ENCODE measurements around the gene TOPAZ1. TPM values are rescaled to one million over a fixed set of nuclear protein-coding genes. Genes with fewer than 3 reads are reported as not detected.

TOPAZ1 gene
- total and polyA plus RNA-seq, 2 of the 8 experiments (the other 6 are each of a cell fraction or from before 2014, with no cell fraction given), result not detected

DNA sequence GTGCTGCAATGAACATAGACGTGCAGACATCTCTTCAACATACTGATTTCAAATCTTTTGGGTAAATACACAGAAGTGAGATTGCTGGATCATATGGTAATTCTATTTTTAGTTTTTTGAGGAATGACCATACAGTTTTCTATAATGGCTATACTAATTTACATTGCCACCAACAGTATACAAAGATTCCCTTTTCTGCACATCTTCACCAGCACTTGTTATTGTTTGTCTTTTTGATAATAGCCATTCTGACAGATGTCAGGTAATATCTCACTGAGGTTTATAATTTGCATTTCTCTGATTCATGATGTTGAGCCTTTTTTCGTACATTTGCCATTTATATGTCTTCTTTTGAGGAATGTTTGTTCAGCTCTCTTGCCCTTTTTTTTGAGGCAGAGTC, 30.5 kb downstream of the TOPAZ1 start:
- no peaks in the 10 kb centered on the region for H3K23me2 ChIP-seq (ENCODE audit: low read depth, low read length)
- no peaks in the 10 kb centered on the region for H3K9me3 ChIP-seq (ENCODE audit: insufficient read depth in 2 of 2, low read depth in 1 of 2, low read length in 1 of 2)
- no peak overlapping the region for H3K56ac ChIP-seq (replicated peaks; ENCODE audit: insufficient read length, low read depth, low read length)
- DNase-seq (ENCODE audit: low read depth in 1 of 2, low spot score in 2 of 2) (no peak), FAIRE-seq (no peak)
- H3K23ac ChIP-seq (ENCODE audit: insufficient read length), result no peak overlapping the region
- H3K4me1 ChIP-seq (replicated peaks in 1 of 4; ENCODE audit: control insufficient read depth in 3 of 4, insufficient read depth in 4 of 4, low read length in 3 of 4), result no peaks in the 10 kb centered on the region
- no peaks in the 10 kb centered on the region for H3K79me1 ChIP-seq (ENCODE audit: low read depth, low read length)
- no peak overlapping the region for H3K27ac ChIP-seq (ENCODE audit: low read depth, low read length)
- no peak overlapping the region for H2AK5ac ChIP-seq (ENCODE audit: low read depth, low read length)
- no peak overlapping the region for H2BK5ac ChIP-seq (ENCODE audit: low read depth, low read length)
- H2BK20ac ChIP-seq (ENCODE audit: low read length), result no peak overlapping the region
- no peak overlapping the region for H3K18ac ChIP-seq (ENCODE audit: extremely low read depth, low read length)
- H3K27me3 ChIP-seq (replicated peaks in 1 of 4; ENCODE audit: control insufficient read depth in 3 of 4, extremely low read depth in 1 of 4, insufficient read depth in 3 of 4, low read length in 3 of 4), result no peaks in the 10 kb centered on the region
- H4K20me1 ChIP-seq (replicated peaks in 1 of 2; ENCODE audit: control insufficient read depth in 1 of 2, insufficient read depth in 2 of 2, low read length in 2 of 2), result no peaks in the 10 kb centered on the region
- no peak overlapping the region for H3K9ac ChIP-seq (replicated peaks in 1 of 4; ENCODE audit: extremely low read depth in 1 of 4, low read depth in 3 of 4, low read length in 3 of 4)
- no peak overlapping the region for H4K5ac ChIP-seq (ENCODE audit: insufficient read length, low read depth, low read length)
- TF ChIP-seq MAFK (IDR thresholded peaks at IDR 0.05; ENCODE audit: low read depth, low read length) (no peak), EP300 (IDR thresholded peaks at IDR 0.05; ENCODE audit: borderline replicate concordance in 1 of 2, low read depth in 2 of 2, low read length in 2 of 2) (no peak), ZNF274 (IDR thresholded peaks at IDR 0.05; ENCODE audit: borderline replicate concordance, extremely low read depth, low read length) (no peak), KDM5A (IDR thresholded peaks at IDR 0.05; ENCODE audit: low read length) (no peak), FOSL1 (IDR thresholded peaks at IDR 0.05; ENCODE audit: insufficient read depth, low read depth, low read length) (no peak), POLR2A (IDR thresholded peaks at IDR 0.05; ENCODE audit: control extremely low read depth in 1 of 2, low read depth in 2 of 2, low read length in 2 of 2) (no peak), TAF1 (IDR thresholded peaks at IDR 0.05; ENCODE audit: low read depth, low read length) (no peak), SUZ12 (IDR thresholded peaks at IDR 0.05; ENCODE audit: low read length) (no peak)
- H3K4ac ChIP-seq (replicated peaks; ENCODE audit: insufficient read length, low read depth, low read length), result no peak overlapping the region
- 89% methylated on average over 2 of the region's 2 CpGs; no CpG with 5 or more reads in 1 of the 2 experiments for WGBS, 2 experiments (ENCODE audit: extremely low coverage in 1 of 2, insufficient coverage in 1 of 2, insufficient read length in 1 of 2, insufficient replicate concordance in 2 of 2, low coverage in 1 of 2, low lambda C conversion rate in 2 of 2, missing lambda C conversion rate in 1 of 2)
- H2BK15ac ChIP-seq (ENCODE audit: low read length), result no peak overlapping the region
- H2AFZ ChIP-seq (ENCODE audit: low read length), result no peak overlapping the region
- H4K8ac ChIP-seq (ENCODE audit: extremely low read depth, insufficient read depth, low read length), result no peak overlapping the region
- H2BK120ac ChIP-seq (replicated peaks; ENCODE audit: low read depth, low read length), result no peak overlapping the region
- H3K14ac ChIP-seq (ENCODE audit: insufficient read length), result no peak overlapping the region
- no peaks in the 10 kb centered on the region for H3K79me2 ChIP-seq (ENCODE audit: control insufficient read depth in 1 of 2, insufficient read depth in 2 of 2, low read length in 2 of 2)
- H4K91ac ChIP-seq (replicated peaks; ENCODE audit: insufficient read length, low read length), result no peak overlapping the region
- no peak overlapping the region for H3K4me3 ChIP-seq (ENCODE audit: extremely low read depth in 1 of 4, insufficient read depth in 2 of 4, low read depth in 3 of 4, low read length in 4 of 4)
- no peak overlapping the region for H2BK12ac ChIP-seq (ENCODE audit: low read depth, low read length)
- no peaks in the 10 kb centered on the region for H3K36me3 ChIP-seq (ENCODE audit: control insufficient read depth in 2 of 4, insufficient read depth in 4 of 4, low read length in 3 of 4)
- CTCF ChIA-PET (ENCODE audit: partially characterized antibody), result no interaction called here
- POLR2A ChIA-PET (ENCODE audit: partially characterized antibody), result no interaction called here
- no peak overlapping the region for H3K4me2 ChIP-seq (ENCODE audit: insufficient read depth in 1 of 2, low read depth in 2 of 2, low read length in 2 of 2)

All from H1 (cell line).